ENCODE measurements around the gene CRPPA.
"Not testable (repeated sequence)": the region's sequence is repeated elsewhere in the genome, so short reads cannot be mapped to it uniquely, and the experiment has no call there.

CRPPA gene

GRCh38 chr7:16396766-16397500 is 24.4 kb downstream of the CRPPA start:
- DNase-seq, result no peak

DNA sequence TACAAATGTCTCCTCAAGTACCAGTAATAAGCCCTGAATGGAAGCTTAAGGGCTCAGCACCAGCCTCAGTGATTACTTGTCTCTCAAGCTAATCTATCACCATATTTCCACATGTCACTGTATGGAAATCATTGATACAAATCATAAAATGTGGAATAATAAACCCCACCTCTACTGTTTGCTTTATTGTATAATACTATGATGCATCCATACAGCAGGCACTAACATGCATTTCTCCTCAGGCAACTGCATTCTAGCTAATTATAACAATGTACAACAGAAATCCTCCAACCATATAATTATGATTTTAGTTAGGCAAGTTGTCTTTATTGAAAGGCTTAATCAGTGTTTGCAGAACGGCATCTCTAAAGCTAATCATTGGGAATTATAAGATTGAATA is 26.2 kb downstream of the CRPPA start:
- DNase-seq, result no peak

DNA sequence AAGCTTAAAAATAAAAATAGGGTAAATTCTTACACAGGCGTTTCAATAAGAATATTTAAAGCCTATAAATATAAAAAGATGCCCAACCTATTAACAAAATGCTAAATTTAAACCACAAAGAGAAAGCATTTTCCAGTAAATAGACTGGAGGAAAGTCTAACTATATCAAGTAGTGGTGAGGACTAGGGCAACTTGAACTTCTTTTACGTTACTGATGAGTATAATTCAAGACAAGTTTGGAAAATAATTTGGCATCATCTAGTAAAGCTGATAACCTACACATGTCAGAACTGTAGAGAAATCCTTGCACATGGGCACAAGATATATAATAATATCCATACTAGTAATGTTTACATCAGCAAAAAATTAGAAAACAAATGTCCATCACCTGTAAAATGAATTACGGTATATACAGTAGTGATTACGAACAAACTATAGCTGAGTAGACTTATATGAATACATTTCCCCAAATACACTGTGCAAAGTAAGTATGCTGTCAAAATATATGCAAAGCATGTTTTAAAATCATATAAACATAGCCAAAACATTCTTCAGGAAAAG is 27.4 kb downstream of the CRPPA start:
- DNase-seq, result no peak

- no peak for DNase-seq
Measured at GRCh38 chr7:16392990-16393523, 28.3 kb downstream of the CRPPA start.

GRCh38 chr7:16383786-16384185 is 37.6 kb downstream of the CRPPA start:
- not testable (repeated sequence) for DNase-seq

GRCh38 chr7:16383103-16383502 is 38.2 kb downstream of the CRPPA start:
- not testable (repeated sequence) for DNase-seq
